SK-N-SH (cell line): Measurements from ENCODE around the gene CACFD1. TPM values are rescaled to one million over a fixed set of nuclear protein-coding genes. Genes with fewer than 3 reads are reported as not detected.

Experiments
- CTCF ChIA-PET: fragments of 300-600, 350-600 bp; formaldehyde crosslinking; extraction: SDS; loops from one replicate; lab custom pipeline; 2021; lab: Yijun Ruan, JAX
- POLR2A ChIA-PET: fragments of 350-600 bp; sonication (Branson Sonifier 250); formaldehyde crosslinking; extraction: SDS; loops from one replicate; lab custom pipeline; 2020; ENCODE audit warnings: antibody characterized with exemption, inconsistent platforms; lab: Yijun Ruan, JAX
- DNase-seq: peaks from one replicate; pipeline ENCODE4 v3.0.0; 2012
- H2AFZ ChIP-seq: fragments of 200-600 bp; sonication (generic); 2 replicates; pipeline ENCODE4 v1.8.1; 2016; ENCODE audit warnings: antibody characterized with exemption, mild to moderate bottlenecking, low read depth
- H3F3A ChIP-seq: fragments of 200-600 bp; sonication (generic); replicated peaks from 2 replicates; pipeline ENCODE3; 2016; ENCODE audit warnings: antibody characterized with exemption, mild to moderate bottlenecking; ENCODE audit not compliant: insufficient read depth
- H3K27ac ChIP-seq, 2 experiments: fragments of 200-500 bp in 1 of 2; fragments of 200-600 bp in 1 of 2; sonication (Bioruptor generic) in 1 of 2; sonication (generic), shearing (Covaris generic) in 1 of 2; 2 replicates each; pipeline versions ENCODE4 v1.5.1 to v1.6.1; 2014 to 2016; ENCODE audit warnings: low read depth in 2 of 2, inconsistent platforms in 1 of 2, low read length in 1 of 2, mild to moderate bottlenecking in 1 of 2, mixed read lengths in 1 of 2
- H3K27me3 ChIP-seq: fragments of 200-600 bp; sonication (generic), shearing (Covaris generic); 2 replicates; pipeline ENCODE4 v1.6.1; 2016; ENCODE audit warnings: mixed run types; ENCODE audit not compliant: insufficient read depth
- H3K36me3 ChIP-seq, 2 experiments: fragments of 200-500 bp in 1 of 2; fragments of 200-600 bp in 1 of 2; sonication (Bioruptor generic) in 1 of 2; sonication (generic) in 1 of 2; replicated peaks in 1 of 2; 2 replicates each; pipeline versions ENCODE3 to v1.5.1; 2014 to 2016; ENCODE audit warnings: low read length in 1 of 2, mild to moderate bottlenecking in 1 of 2; ENCODE audit not compliant: insufficient read depth in 2 of 2, control insufficient read depth in 1 of 2
- H3K4me1 ChIP-seq, 2 experiments: fragments of 200-500 bp in 1 of 2; fragments of 200-600 bp in 1 of 2; sonication (Bioruptor generic) in 1 of 2; sonication (generic), shearing (Covaris generic) in 1 of 2; 2 replicates each; pipeline versions ENCODE4 v1.5.1 to v1.6.1; 2014 to 2016; ENCODE audit warnings: low read depth in 1 of 2, low read length in 1 of 2, mixed run types in 1 of 2; ENCODE audit not compliant: insufficient read depth in 2 of 2, control insufficient read depth in 1 of 2
- H3K4me2 ChIP-seq: fragments of 200-600 bp; sonication (generic), shearing (Covaris generic); 2 replicates; pipeline ENCODE4 v1.6.1; 2017; ENCODE audit warnings: mixed run types
- H3K4me3 ChIP-seq, 2 experiments: fragments of 200-500 bp in 1 of 2; fragments of 200-600 bp in 1 of 2; sonication (Bioruptor generic) in 1 of 2; sonication (generic), shearing (Covaris generic) in 1 of 2; 2 replicates each; pipeline versions ENCODE4 v1.5.1 to v1.8.1; 2014 to 2016; ENCODE audit warnings: low read depth in 2 of 2, inconsistent platforms in 1 of 2, low read length in 1 of 2, mild to moderate bottlenecking in 1 of 2, mixed read lengths in 1 of 2, moderate library complexity in 1 of 2
- H3K79me2 ChIP-seq: fragments of 200-600 bp; sonication (generic); 2 replicates; pipeline ENCODE4 v1.8.1; 2017; ENCODE audit warnings: mild to moderate bottlenecking; ENCODE audit not compliant: insufficient read depth
- H3K9ac ChIP-seq: fragments of 200-600 bp; sonication (generic); 2 replicates; pipeline ENCODE4 v1.6.1; 2017; ENCODE audit warnings: mixed run types
- H3K9me2 ChIP-seq: fragments of 200-600 bp; sonication (generic); 2 replicates; pipeline ENCODE4 v1.6.1; 2017; ENCODE audit warnings: mixed run types
- H3K9me3 ChIP-seq: fragments of 200-600 bp; sonication (generic); 2 replicates; pipeline ENCODE4 v1.6.1; 2017; ENCODE audit warnings: mixed run types, mild to moderate bottlenecking, moderate library complexity
- H4K20me1 ChIP-seq: fragments of 200-600 bp; sonication (generic); 2 replicates; pipeline ENCODE4 v1.6.1; 2017; ENCODE audit warnings: mild to moderate bottlenecking, mixed run types; ENCODE audit not compliant: insufficient read depth
- CHD2 ChIP-seq: fragments of 150-350 bp; IDR thresholded peaks from 2 replicates; pipeline ENCODE4 v1.6.1; 2018; ENCODE audit warnings: low read length; ENCODE audit not compliant: partially characterized antibody
- ELF1 ChIP-seq: IDR thresholded peaks from 2 replicates; pipeline ENCODE4 v1.4.0; 2012
- EP300 ChIP-seq, 2 experiments: IDR thresholded peaks; 2 replicates each; pipeline versions ENCODE4 v1.4.0 to v1.6.1; 2012; ENCODE audit warnings: borderline replicate concordance in 1 of 2, low read depth in 1 of 2, low read length in 1 of 2
- FOSL2 ChIP-seq: IDR thresholded peaks from 2 replicates; pipeline ENCODE4 v1.4.0; 2012; ENCODE audit warnings: low read depth, mild to moderate bottlenecking, moderate library complexity, borderline replicate concordance
- FOXJ3 ChIP-seq: sonication (generic); formaldehyde crosslinking; IDR thresholded peaks from 2 replicates; pipeline ENCODE4 v1.5.1; 2020; ENCODE audit warnings: mild to moderate bottlenecking, missing genetic modification reagents
- FOXM1 ChIP-seq: IDR thresholded peaks from 2 replicates; pipeline ENCODE4 v1.4.0; 2012; ENCODE audit warnings: low read depth, mild to moderate bottlenecking
- IRF3 ChIP-seq: fragments of 150-350 bp; IDR thresholded peaks from 2 replicates; pipeline ENCODE4 v1.6.1; 2016; ENCODE audit warnings: mild to moderate bottlenecking, low read depth, low read length
- JUND ChIP-seq: IDR thresholded peaks from 2 replicates; pipeline ENCODE4 v1.4.0; 2012
- MAX ChIP-seq: IDR thresholded peaks from 2 replicates; pipeline ENCODE4 v1.4.0; 2012; ENCODE audit warnings: low read depth
- MEF2A ChIP-seq: IDR thresholded peaks from 2 replicates; pipeline ENCODE4 v1.4.0; 2012; ENCODE audit warnings: low read depth, borderline replicate concordance
- MXI1 ChIP-seq: IDR thresholded peaks from 2 replicates; pipeline ENCODE4 v1.6.1; 2012; ENCODE audit warnings: mild to moderate bottlenecking, low read depth, low read length, improper control_type of control experiment
- NFIC ChIP-seq: IDR thresholded peaks from 2 replicates; pipeline ENCODE4 v1.4.0; 2012; ENCODE audit warnings: borderline replicate concordance
- NRF1 ChIP-seq: IDR thresholded peaks from 2 replicates; pipeline ENCODE4 v1.6.1; 2012; ENCODE audit warnings: low read depth, mild to moderate bottlenecking, low read length
- RAD21 ChIP-seq: IDR thresholded peaks from 2 replicates; pipeline ENCODE4 v1.6.1; 2012; ENCODE audit warnings: mild to moderate bottlenecking, low read length
- RXRA ChIP-seq: IDR thresholded peaks from 2 replicates; pipeline ENCODE4 v1.4.0; 2012; ENCODE audit warnings: low read depth, mild to moderate bottlenecking, borderline replicate concordance
- TAF1 ChIP-seq: IDR thresholded peaks from 2 replicates; pipeline ENCODE4 v1.6.1; 2012; ENCODE audit warnings: low read depth, mild to moderate bottlenecking, low read length, moderate library complexity, borderline replicate concordance
- TCF12 ChIP-seq: IDR thresholded peaks from 2 replicates; pipeline ENCODE4 v1.4.0; 2012
- TEAD4 ChIP-seq: IDR thresholded peaks from 2 replicates; pipeline ENCODE4 v1.4.0; 2012; ENCODE audit warnings: mild to moderate bottlenecking, borderline replicate concordance; ENCODE audit not compliant: insufficient read depth
- USF1 ChIP-seq: IDR thresholded peaks from 2 replicates; pipeline ENCODE4 v1.4.0; 2012; ENCODE audit warnings: low read depth, borderline replicate concordance
- USF2 ChIP-seq: fragments of 150-350 bp; IDR thresholded peaks from 2 replicates; pipeline ENCODE4 v1.6.1; 2017; ENCODE audit warnings: antibody characterized with exemption, low read length, low read depth, borderline replicate concordance
- WGBS: methylation state at CpG from one replicate; pipeline ENCODE4 v1.1.6; 2017; ENCODE audit warnings: low lambda C conversion rate; 5-methylcytosine and 5-hydroxymethylcytosine counted together
- polyA plus RNA-seq, 3 experiments: library from polyadenylated mRNA; depleted of rRNA; stranded (reverse); fragments of >200 nt; gene quantifications; 2 replicates each; pipeline ENCODE4 v1.2.3, GENCODE V29; 2012

The CACFD1 gene
- polyA plus RNA-seq, 1 of the 3 experiments (the other 2 are of a cell fraction): 16.8 TPM

- H3K4me3 ChIP-seq: no peak overlapping the region
- no peak for DNase-seq
- no peaks in the 10 kb centered on the region for H3K79me2 ChIP-seq
- no peak overlapping the region for H3K4me2 ChIP-seq
- peak overlapping the region in 1 of 2 experiments; percentile 86; a peak in 2 of 4 replicates for H3K27ac ChIP-seq
- WGBS: 53% methylated on average over 5 of the region's 24 CpGs
- H3F3A ChIP-seq: no peaks in the 10 kb centered on the region
- no peak overlapping the region for H2AFZ ChIP-seq
- H3K4me1 ChIP-seq: peaks cover 0 to 74% of the 10 kb centered on the region in 2 experiments; a peak in 1 of 4 replicates
- no peaks in the 10 kb centered on the region for H3K9me2 ChIP-seq
- H3K36me3 ChIP-seq: no peaks in the 10 kb centered on the region
- POLR2A ChIA-PET: interaction anchor here (1.7 kb wide), 1 partner anchor 15 kb away, joined by 4 read pairs; no protein-coding TSS in a partner anchor
- H3K9me3 ChIP-seq: no peaks in the 10 kb centered on the region
- no peaks in the 10 kb centered on the region for H4K20me1 ChIP-seq
- CTCF ChIA-PET: interaction anchor here (1.0 kb wide), 1 partner anchor 203 kb away, joined by 4 read pairs; no protein-coding TSS in a partner anchor
- no peaks in the 10 kb centered on the region for H3K27me3 ChIP-seq
- H3K9ac ChIP-seq: no peak overlapping the region
- TF ChIP-seq MEF2A: no peak
- TF ChIP-seq FOXM1: no peak
- no peak for TF ChIP-seq CHD2
- TF ChIP-seq ELF1: no peak
- no peak for TF ChIP-seq FOSL2
- no peak for TF ChIP-seq USF1
- TF ChIP-seq FOXJ3 (CRISPR knock-in tag): no peak
- no peak for TF ChIP-seq RXRA
- TF ChIP-seq MAX: no peak
- TF ChIP-seq JUND: no peak
- TF ChIP-seq RAD21: no peak
- no peak for TF ChIP-seq MXI1
- no peak for TF ChIP-seq TAF1
- TF ChIP-seq EP300 (IDR thresholded peaks at IDR 0.05; ENCODE audit: borderline replicate concordance in 1 of 2, low read depth in 1 of 2, low read length in 1 of 2): no peak
- TF ChIP-seq IRF3: no peak
- no peak for TF ChIP-seq NFIC
- no peak for TF ChIP-seq TEAD4
- TF ChIP-seq USF2: no peak
- TF ChIP-seq TCF12: no peak
- no peak for TF ChIP-seq NRF1
These were observed 60.5 kb downstream of the CACFD1 start for GRCh38 chr9:133520121-133520835.

Other genes with a start within 250 kb of the CACFD1 start
- not detected in 2 replicates for gene ABO, start 184.8 kb upstream of the CACFD1 start, polyA plus RNA-seq (2012; rRNA removed)
- gene SURF6, start 123.8 kb upstream of the CACFD1 start, polyA plus RNA-seq (2012; rRNA removed): 42.1 and 44.5 TPM in 2 replicates
- 23.0 and 27.9 TPM in 2 replicates for gene MED22, start 111.8 kb upstream of the CACFD1 start, polyA plus RNA-seq (2012; rRNA removed)
- 3,936 and 4,121 TPM in 2 replicates for gene RPL7A, start 111.8 kb upstream of the CACFD1 start, polyA plus RNA-seq (2012; rRNA removed)
- 97.9 and 103 TPM in 2 replicates for gene SURF1, start 103.5 kb upstream of the CACFD1 start, polyA plus RNA-seq (2012; rRNA removed)
- gene SURF2, start 103.4 kb upstream of the CACFD1 start, polyA plus RNA-seq (2012; rRNA removed): 35.7 and 46.8 TPM in 2 replicates
- gene SURF4, start 83.9 kb upstream of the CACFD1 start, polyA plus RNA-seq (2012; rRNA removed): 156 and 165 TPM in 2 replicates
- 2.3 and 2.5 TPM in 2 replicates for gene STKLD1, start 83.6 kb upstream of the CACFD1 start, polyA plus RNA-seq (2012; rRNA removed)
- 34.2 and 37.3 TPM in 2 replicates for gene REXO4, start 42.0 kb upstream of the CACFD1 start, polyA plus RNA-seq (2012; rRNA removed)
- 10.6 and 12.3 TPM in 2 replicates for gene ADAMTS13, start 37.6 kb upstream of the CACFD1 start, polyA plus RNA-seq (2012; rRNA removed)
- 5.2 and 7.7 TPM in 2 replicates for gene SLC2A6, start 19.1 kb downstream of the CACFD1 start, polyA plus RNA-seq (2012; rRNA removed)
- gene MYMK, start 65.0 kb downstream of the CACFD1 start, polyA plus RNA-seq (2012; rRNA removed): not detected in 2 replicates
- gene ADAMTSL2, start 74.7 kb downstream of the CACFD1 start, polyA plus RNA-seq (2012; rRNA removed): 0.21 and 0.31 TPM in 2 replicates
- gene FAM163B, start 149.4 kb downstream of the CACFD1 start, polyA plus RNA-seq (2012; rRNA removed): 0.05 and 0.15 TPM in 2 replicates
- 0.92 and 1.2 TPM in 2 replicates for gene DBH, start 176.4 kb downstream of the CACFD1 start, polyA plus RNA-seq (2012; rRNA removed)